Measurements from ENCODE around the gene PLP2.

GRCh38 chrX:49212209-49212608 is 40.5 kb downstream of the PLP2 start:
- TF ChIP-seq, protein P1, sequence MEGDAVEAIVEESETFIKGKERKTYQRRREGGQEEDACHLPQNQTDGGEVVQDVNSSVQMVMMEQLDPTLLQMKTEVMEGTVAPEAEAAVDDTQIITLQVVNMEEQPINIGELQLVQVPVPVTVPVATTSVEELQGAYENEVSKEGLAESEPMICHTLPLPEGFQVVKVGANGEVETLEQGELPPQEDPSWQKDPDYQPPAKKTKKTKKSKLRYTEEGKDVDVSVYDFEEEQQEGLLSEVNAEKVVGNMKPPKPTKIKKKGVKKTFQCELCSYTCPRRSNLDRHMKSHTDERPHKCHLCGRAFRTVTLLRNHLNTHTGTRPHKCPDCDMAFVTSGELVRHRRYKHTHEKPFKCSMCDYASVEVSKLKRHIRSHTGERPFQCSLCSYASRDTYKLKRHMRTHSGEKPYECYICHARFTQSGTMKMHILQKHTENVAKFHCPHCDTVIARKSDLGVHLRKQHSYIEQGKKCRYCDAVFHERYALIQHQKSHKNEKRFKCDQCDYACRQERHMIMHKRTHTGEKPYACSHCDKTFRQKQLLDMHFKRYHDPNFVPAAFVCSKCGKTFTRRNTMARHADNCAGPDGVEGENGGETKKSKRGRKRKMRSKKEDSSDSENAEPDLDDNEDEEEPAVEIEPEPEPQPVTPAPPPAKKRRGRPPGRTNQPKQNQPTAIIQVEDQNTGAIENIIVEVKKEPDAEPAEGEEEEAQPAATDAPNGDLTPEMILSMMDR (conservative IDR thresholded peaks at IDR 0.05; ENCODE audit: low read depth, low read length): no peak
- TF ChIP-seq FOS (IDR thresholded peaks at IDR 0.05; ENCODE audit: low read depth, low read length) (no peak), POLR2A (IDR thresholded peaks at IDR 0.05; ENCODE audit: low read depth, low read length) (no peak), CEBPB (IDR thresholded peaks at IDR 0.05; ENCODE audit: low read depth, low read length) (no peak), RFX5 (IDR thresholded peaks at IDR 0.05; ENCODE audit: low read depth, low read length) (no peak), MAZ (IDR thresholded peaks at IDR 0.05; ENCODE audit: borderline replicate concordance, low read depth, low read length) (no peak)

All from IMR-90 (cell line).